SJSA1 (cell line): ENCODE results near the gene SCCPDH. TPM values are rescaled to one million over a fixed set of nuclear protein-coding genes. Genes with fewer than 3 reads are reported as not detected.

Experiments
- DNase-seq, 2 experiments: peaks; one replicate each; pipeline ENCODE4 v3.0.0-alpha.2; 2015 to 2020; ENCODE audit warnings: low spot score in 2 of 2, low read depth in 1 of 2
- H3K27ac ChIP-seq: fragments of 250-450 bp; sonication (Bioruptor Pico); 2 replicates; pipeline ENCODE4 v1.5.1; 2020; ENCODE audit warnings: mild to moderate bottlenecking, moderate library complexity
- H3K27me3 ChIP-seq: fragments of 250-450 bp; sonication (Bioruptor Pico); replicated peaks from 2 replicates; pipeline ENCODE4 v1.5.1; 2020; ENCODE audit warnings: mild to moderate bottlenecking, moderate library complexity
- H3K36me3 ChIP-seq: fragments of 250-450 bp; sonication (Bioruptor Pico); 2 replicates; pipeline ENCODE4 v1.5.1; 2020; ENCODE audit warnings: mild to moderate bottlenecking
- H3K4me1 ChIP-seq: fragments of 250-450 bp; sonication (Bioruptor Pico); replicated peaks from 2 replicates; pipeline ENCODE4 v1.6.1; 2021; ENCODE audit warnings: mild to moderate bottlenecking
- H3K4me3 ChIP-seq: fragments of 250-450 bp; sonication (Bioruptor Pico); 2 replicates; pipeline ENCODE4 v1.5.1; 2020; ENCODE audit warnings: mild to moderate bottlenecking
- H3K9me3 ChIP-seq: fragments of 250-450 bp; sonication (Bioruptor Pico); replicated peaks from 2 replicates; pipeline ENCODE4 v1.5.1; 2020; ENCODE audit warnings: mild to moderate bottlenecking
- total RNA-seq: library from RNA; depleted of rRNA; stranded (reverse); fragments of >200 nt; shearing (Covaris generic); gene quantifications from 2 replicates; pipeline ENCODE4 v1.2.3, GENCODE V29; 2014

Gene SCCPDH
- total RNA-seq, 1 experiment from 2014 or later, result 45.5 TPM

DNA sequence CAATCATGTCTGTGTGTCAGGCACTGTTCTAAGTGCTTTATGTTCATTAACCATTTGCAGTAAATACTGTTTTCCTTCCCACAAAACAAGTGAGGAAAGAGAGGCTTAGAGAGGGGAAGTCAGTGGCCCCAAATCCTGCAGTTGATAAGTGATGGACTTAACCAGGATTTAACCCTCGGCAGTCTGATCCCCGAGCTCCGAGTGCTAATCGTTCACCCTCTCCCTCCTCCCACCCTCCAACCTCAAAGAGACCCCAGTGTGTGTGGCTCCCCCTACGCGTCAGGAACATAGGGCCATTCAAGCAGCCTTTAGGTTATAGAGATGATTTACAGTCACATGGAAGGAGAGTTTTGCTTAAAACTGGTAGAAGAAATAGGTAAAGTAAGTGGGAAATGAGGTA lies 47.2 kb downstream of the SCCPDH start:
- no peak overlapping the region for H3K4me3 ChIP-seq
- H3K9me3 ChIP-seq, result no peaks in the 10 kb centered on the region; the same call in 1 of the 2 replicates
- DNase-seq, result no peak
- H3K27ac ChIP-seq, result no peak overlapping the region
- H3K36me3 ChIP-seq, result peaks cover 22% of the 10 kb centered on the region
- H3K27me3 ChIP-seq, result no peaks in the 10 kb centered on the region
- H3K4me1 ChIP-seq, result no peaks in the 10 kb centered on the region

DNA sequence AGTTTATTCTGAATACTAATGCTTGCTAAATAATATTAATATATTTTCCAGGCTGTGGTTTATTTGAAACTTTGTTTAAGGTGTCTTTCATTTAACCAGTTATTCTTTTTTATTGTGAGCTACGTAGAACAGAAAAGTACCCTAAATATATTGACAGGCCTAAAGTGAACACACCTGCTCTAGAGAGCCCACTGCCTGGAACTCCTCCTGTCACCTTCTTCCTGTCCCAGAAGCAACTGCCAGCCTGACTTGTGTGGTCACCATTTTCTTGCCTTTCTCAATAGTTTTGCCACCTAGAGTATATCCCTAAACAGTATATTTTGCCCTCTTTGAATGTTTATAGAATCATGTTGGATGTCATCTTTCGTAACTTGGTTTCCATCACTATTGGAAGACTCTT lies 48.5 kb downstream of the SCCPDH start:
- no peaks in the 10 kb centered on the region for H3K4me1 ChIP-seq
- H3K27me3 ChIP-seq, result no peaks in the 10 kb centered on the region
- H3K36me3 ChIP-seq, result peaks cover 17% of the 10 kb centered on the region; the same call in 1 of the 2 replicates
- H3K4me3 ChIP-seq, result no peak overlapping the region
- no peak overlapping the region for H3K27ac ChIP-seq
- no peaks in the 10 kb centered on the region; the same call in 1 of the 2 replicates for H3K9me3 ChIP-seq
- DNase-seq, result no peak

DNA sequence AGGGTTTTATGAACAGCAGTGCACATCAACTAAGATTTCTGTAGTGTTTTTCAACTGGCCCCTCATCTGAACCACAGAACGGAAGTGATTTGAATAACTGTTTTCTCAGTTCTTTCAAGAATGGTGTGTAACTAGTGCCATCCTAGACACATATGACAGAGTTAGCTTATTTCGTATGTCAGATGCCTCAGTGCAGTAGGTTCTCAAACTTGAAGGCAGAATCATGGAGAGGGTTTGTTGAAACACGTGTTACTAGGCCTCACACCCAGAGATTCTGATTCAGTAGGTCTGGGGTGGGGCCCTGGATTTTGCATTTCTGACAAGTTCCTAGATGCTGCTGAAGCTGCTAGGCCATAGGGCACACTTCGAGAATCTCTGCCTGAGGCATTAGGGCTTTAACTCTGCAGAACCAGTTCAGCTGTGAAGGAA lies 49.0 kb downstream of the SCCPDH start:
- Histone ChIP-seq H3K27ac (no peak overlapping the region), H3K4me3 (no peak overlapping the region), H3K9me3 (no peaks in the 10 kb centered on the region; the same call in 1 of the 2 replicates), H3K27me3 (no peaks in the 10 kb centered on the region), H3K4me1 (no peaks in the 10 kb centered on the region), H3K36me3 (peaks cover 17% of the 10 kb centered on the region; the same call in 1 of the 2 replicates)
- no peak for DNase-seq

DNA sequence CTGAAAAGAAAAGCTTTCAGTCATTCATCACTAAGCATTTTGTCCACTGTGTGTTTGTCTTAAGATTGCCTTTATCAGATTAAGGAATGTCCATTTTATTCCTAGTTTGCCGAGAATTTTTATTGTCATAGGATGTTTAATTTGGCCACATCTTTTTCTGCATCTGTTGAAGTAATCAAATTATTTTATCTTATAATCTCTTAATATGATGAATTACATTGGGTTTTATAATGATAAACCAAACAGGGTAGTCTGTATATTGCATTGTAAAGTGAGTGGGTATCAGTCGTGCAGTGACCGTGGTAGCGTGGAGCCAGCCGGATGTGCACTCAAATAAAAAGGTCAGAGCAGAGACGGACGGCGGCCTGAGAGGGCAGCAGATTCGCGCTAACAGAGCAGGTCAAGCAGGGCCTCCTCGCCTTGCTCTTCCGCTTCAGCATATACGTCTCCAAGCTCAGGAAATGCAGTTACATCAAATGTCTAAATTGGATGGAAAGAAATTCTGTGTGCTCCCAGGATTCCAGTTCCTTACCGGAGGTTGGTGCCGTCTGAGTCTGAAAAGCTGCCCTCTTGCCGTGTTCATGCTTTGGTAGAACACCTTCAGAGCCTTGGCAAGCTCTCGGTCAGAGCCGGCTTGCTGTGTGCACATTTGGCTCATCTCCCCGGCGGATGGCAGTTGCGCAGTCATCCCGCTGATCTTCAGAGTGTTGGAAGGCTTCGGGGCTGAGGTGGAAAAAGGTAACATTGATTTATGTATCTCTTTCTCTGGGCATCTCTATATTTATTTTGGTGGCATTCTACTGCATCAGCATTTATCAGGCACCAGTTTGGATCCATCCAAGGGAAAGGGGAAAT lies 51.5 kb downstream of the SCCPDH start:
- Histone ChIP-seq H3K4me1 (no peaks in the 10 kb centered on the region), H3K27me3 (no peaks in the 10 kb centered on the region), H3K4me3 (no peak overlapping the region), H3K9me3 (peaks cover 3% of the 10 kb centered on the region; the same call in 1 of the 2 replicates), H3K27ac (no peak overlapping the region), H3K36me3 (peaks cover 10% of the 10 kb centered on the region; the same call in 1 of the 2 replicates)
- no peak for DNase-seq

DNA sequence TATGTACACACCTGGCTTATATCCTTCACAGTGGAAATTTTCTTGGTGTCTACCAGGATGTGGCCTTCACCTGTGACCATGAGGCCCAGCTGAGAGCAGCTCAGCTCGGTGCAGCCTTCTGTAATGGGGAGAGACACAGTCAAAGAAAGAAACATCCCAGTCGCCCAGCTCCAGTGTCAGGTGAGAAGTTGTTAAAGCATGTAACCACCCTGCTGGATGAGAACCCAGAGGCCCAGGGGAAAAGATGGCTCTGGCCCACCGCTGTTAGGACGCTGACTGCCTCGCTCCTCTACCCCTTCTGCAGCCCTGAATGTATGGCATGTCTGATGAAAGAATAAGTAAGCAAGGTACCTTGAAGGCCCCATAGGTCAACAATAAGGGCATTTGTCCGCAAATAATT lies 52.7 kb downstream of the SCCPDH start:
- H3K27ac ChIP-seq, result no peak overlapping the region
- H3K4me1 ChIP-seq, result peaks cover 7% of the 10 kb centered on the region
- H3K27me3 ChIP-seq, result no peaks in the 10 kb centered on the region
- peaks cover 13% of the 10 kb centered on the region; the same call in 1 of the 2 replicates for H3K36me3 ChIP-seq
- no peak overlapping the region for H3K4me3 ChIP-seq
- no peak for DNase-seq
- peaks cover 9% of the 10 kb centered on the region for H3K9me3 ChIP-seq

DNA sequence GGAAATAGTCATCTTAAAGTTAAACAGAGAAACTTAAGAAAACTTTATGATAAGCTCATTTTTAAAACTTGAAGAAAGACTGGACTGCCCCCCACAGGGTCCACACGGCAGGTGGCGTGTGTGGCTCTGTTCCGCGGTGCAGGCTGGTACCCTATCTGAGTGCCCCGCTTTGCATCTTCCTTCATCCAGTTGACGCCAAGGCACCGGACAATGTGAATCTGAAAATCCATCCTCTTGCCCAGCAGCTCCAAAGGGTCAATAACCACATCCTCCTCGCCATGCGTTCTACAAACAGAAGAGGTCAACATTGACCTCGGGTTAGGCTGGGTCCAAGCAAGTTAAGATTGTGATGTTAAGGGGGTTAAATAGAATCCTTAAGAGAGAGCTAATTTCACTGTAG lies 54.5 kb downstream of the SCCPDH start:
- peaks cover 15% of the 10 kb centered on the region for H3K4me1 ChIP-seq
- no peak overlapping the region for H3K27ac ChIP-seq
- peaks cover 8% of the 10 kb centered on the region; the same call in 1 of the 2 replicates for H3K36me3 ChIP-seq
- no peak for DNase-seq
- H3K9me3 ChIP-seq, result peaks cover 9% of the 10 kb centered on the region; the same call in 1 of the 2 replicates
- no peaks in the 10 kb centered on the region for H3K27me3 ChIP-seq
- H3K4me3 ChIP-seq, result no peak overlapping the region

DNA sequence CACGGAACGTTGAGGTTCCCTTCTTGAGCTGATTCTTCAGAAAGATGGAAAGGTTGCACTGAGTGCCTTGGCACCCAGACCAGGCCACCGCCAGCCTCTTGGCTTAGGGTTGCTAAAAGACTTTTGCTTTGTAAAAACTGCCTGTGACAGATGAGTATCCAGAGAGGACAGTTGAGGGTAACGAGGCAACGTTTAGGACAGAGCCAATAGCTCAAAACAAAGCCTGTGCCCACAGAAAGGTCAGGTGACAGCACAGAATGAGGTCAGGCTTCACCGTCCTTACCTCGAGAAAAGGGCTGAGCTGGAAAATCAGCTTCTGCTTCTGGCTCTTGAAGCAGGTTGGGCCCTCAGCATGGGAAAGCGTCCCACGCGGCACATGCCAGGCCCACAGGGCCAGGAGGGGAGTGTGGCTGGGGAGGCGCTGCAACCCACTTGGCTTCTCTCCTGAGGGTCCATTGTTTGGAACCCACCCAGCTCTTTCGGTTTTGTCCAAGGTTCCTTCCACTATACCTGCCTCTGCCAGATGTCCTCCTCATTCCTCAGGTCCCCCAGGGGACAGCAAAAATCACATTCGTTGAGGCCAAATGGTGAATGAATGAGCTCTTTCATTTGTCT lies 55.5 kb downstream of the SCCPDH start:
- peaks cover 15% of the 10 kb centered on the region for H3K4me1 ChIP-seq
- H3K9me3 ChIP-seq, result peaks cover 9% of the 10 kb centered on the region; the same call in 1 of the 2 replicates
- H3K27me3 ChIP-seq, result no peaks in the 10 kb centered on the region
- peaks cover 8% of the 10 kb centered on the region; the same call in 1 of the 2 replicates for H3K36me3 ChIP-seq
- H3K27ac ChIP-seq, result no peak overlapping the region
- H3K4me3 ChIP-seq, result no peak overlapping the region
- no peak for DNase-seq

DNA sequence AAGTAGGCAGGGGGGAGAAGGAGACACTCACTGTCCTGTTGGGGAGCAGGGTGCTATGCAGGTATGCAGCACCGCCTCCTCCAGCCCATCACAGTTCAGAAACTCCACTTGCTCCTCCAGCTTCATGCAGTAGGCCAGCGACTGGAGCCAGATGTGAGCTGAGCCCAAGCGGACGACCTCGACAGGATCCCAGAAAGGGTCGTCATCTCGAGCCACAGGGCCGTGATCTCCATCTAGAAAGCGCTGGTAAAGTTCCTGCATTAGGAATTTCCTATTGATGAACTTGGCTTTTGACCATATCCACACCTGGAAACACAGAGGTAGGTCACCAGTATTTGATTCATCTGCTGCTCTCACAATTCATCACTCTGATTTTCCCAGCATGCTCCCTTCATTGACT lies 56.1 kb downstream of the SCCPDH start:
- H3K36me3 ChIP-seq, result peaks cover 8% of the 10 kb centered on the region; the same call in 1 of the 2 replicates
- peaks cover 9% of the 10 kb centered on the region; the same call in 1 of the 2 replicates for H3K9me3 ChIP-seq
- H3K4me1 ChIP-seq, result peaks cover 15% of the 10 kb centered on the region
- no peaks in the 10 kb centered on the region for H3K27me3 ChIP-seq
- H3K27ac ChIP-seq, result no peak overlapping the region
- DNase-seq, result no peak
- no peak overlapping the region for H3K4me3 ChIP-seq

DNA sequence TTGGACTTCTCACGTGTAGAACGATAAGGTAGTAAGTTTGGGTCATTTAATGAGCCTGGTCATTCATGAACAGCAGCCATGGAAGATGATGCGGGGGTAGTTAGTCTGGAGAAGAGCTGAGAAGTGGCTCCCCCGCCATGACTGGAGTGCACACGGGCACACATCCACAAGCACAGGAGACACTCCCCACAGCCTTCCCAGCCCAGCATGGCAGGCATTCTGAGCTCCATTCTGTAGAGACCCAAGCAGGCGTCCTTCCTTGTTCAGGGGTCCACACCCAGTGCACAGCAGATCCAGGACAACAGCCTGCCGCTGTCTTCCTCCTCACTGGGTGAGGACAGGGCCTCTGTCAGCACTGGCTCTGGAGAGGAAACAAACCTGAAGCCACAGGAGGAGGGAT lies 57.0 kb downstream of the SCCPDH start:
- peaks cover 9% of the 10 kb centered on the region; the same call in 1 of the 2 replicates for H3K9me3 ChIP-seq
- no peak overlapping the region for H3K4me3 ChIP-seq
- peaks cover 6% of the 10 kb centered on the region; the same call in 1 of the 2 replicates for H3K36me3 ChIP-seq
- no peaks in the 10 kb centered on the region for H3K27me3 ChIP-seq
- peaks cover 15% of the 10 kb centered on the region for H3K4me1 ChIP-seq
- no peak for DNase-seq
- H3K27ac ChIP-seq, result no peak overlapping the region

DNA sequence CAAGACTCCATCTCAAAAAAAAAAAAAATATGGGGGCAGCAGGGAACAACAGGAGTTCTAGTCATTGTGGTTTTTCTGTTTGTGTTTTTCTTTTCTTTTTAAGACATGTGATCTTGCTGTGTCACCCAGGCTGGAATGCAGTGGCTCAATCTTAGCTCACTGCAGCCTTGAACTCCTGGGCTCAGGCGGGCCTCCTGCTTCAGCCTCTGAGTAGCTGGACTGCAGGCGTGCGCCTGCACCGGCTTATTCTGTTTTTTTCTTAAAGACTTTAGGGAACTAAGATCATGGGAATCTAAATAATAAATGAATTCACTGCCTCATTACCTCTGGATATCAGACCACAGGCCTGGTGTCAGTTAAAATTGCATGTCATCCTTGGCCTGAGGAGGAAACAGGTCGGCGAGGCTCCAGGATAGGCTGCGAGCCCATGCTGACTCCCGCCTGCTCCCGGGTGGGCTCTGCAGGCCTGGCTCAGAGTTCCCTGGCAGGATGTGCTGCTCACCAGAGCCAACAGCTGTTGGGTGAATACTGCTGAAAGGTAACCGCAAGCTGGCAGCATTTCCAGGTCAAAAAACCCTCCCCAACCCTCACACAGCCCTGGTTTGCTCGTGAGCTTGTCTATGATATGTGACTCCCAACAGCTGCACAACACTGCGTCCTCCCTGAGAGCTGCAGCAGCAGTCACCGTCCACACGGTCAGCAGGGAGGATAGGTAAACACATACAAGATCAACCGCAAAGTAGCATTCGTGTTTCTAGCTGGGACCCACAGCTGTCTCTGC lies 58.1 kb downstream of the SCCPDH start:
- DNase-seq, result peak; percentile 70 to 71
- Histone ChIP-seq H3K36me3 (peaks cover 6% of the 10 kb centered on the region; the same call in 1 of the 2 replicates), H3K27me3 (no peaks in the 10 kb centered on the region), H3K9me3 (peaks cover 9% of the 10 kb centered on the region; the same call in 1 of the 2 replicates), H3K4me1 (peaks cover 15% of the 10 kb centered on the region), H3K27ac (peak overlapping the region; percentile 68), H3K4me3 (no peak overlapping the region)

DNA sequence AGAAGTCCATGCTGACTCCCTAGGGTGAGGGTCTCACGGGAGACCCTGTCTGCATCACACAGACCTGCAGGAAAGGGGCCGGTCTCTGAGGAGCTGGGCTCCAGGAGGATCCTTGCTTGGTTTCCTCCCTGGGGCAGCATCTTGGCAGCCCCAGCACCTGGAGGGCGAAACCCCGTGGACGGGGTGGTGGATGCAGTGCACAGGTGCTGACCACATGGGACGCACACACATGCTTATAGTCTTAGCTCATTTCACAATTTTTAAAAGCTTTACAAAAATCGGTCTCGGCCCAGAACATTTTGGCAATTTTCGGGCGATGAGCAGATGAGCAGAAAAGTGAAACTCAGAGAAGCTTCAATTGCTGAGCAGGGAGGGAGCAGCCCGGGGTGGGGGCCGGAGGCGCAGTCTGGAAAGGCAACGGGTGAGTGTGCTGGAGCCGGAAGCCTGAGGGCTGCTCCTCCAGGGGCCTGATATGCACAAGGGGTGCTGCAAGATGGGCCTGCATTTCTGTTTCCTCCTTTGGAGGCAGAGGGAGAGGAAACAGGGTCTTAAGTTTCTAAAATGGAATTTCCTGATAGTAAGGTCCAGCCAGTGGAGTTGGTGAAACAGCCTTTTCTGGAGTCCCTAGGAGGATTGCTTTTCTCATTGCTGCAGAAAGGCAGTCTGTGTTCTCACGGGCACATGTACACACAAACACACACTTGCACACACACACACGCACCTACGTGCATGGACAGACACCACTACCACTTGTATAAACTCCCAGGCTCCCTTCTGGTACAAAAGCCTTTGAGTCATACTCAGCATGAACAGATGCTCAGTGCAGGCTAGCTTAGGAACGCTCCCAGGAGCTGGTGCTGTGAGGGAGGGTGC lies 60.6 kb downstream of the SCCPDH start:
- Histone ChIP-seq H3K4me3 (no peak overlapping the region), H3K27ac (no peak overlapping the region)

DNA sequence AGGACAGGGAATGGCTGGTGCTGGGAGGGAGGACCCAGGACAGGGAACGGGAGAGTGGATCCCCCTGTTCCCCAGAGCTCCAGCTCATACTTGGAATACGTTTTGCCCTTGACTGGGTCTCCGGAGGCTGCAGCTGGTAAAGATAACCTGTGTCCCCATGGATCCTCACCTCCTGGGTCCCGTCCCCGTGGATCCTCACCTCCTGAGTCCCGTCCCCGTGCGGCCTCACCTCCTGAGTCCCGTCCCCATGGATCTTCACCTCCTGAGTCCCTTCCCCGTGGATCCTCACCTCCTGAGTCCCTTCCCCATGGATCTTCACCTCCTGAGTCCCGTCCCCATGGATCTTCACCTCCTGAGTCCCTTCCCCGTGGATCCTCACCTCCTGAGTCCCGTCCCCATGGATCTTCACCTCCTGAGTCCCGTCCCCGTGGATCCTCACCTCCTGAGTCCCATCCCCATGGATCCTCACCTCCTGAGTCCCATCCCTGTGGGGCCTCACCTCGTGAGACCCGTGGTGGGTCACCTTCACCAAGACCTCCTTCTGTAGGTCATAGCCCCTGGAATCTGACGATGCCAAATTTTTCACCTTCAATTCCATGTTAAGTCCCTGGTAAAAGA lies 61.4 kb downstream of the SCCPDH start:
- Histone ChIP-seq H3K4me1 (peaks cover 15% of the 10 kb centered on the region), H3K36me3 (peaks cover 3% of the 10 kb centered on the region; the same call in 1 of the 2 replicates), H3K4me3 (no peak overlapping the region), H3K27me3 (no peaks in the 10 kb centered on the region), H3K9me3 (peaks cover 6% of the 10 kb centered on the region; the same call in 1 of the 2 replicates), H3K27ac (no peak overlapping the region)
- no peak for DNase-seq

More for the DNA sequence above, 60.6 kb downstream of the SCCPDH start:
- Histone ChIP-seq H3K9me3 (peaks cover 9% of the 10 kb centered on the region; the same call in 1 of the 2 replicates), H3K4me1 (peaks cover 15% of the 10 kb centered on the region), H3K36me3 (peaks cover 6% of the 10 kb centered on the region; the same call in 1 of the 2 replicates), H3K27me3 (no peaks in the 10 kb centered on the region)
- no peak for DNase-seq
